PC-3 (cell line): ENCODE measurements around the gene LTF. TPM values are rescaled to one million over a fixed set of nuclear protein-coding genes. Genes with fewer than 3 reads are reported as not detected.

Experiments used
- ATAC-seq: fragments of 200-7000 bp; cut with Tn5 transposase; 2 replicates; pipeline ENCODE4 v1.9.1; 2020; ENCODE audit warnings: mild to moderate bottlenecking, moderate library complexity
- BruUV-seq: library from RNA; stranded (reverse); fragments of 400-500 nt; replicated peaks from 2 replicates; lab custom pipeline; 2021; lab: Mats Ljungman, UMichigan
- CTCF ChIA-PET: fragments of 300-600 bp; sonication (Branson Sonifier 250); formaldehyde crosslinking; loops from one replicate; lab custom pipeline; 2022; ENCODE audit warnings: antibody characterized with exemption; lab: Charles Lee
- POLR2A ChIA-PET: fragments of 300-600 bp; sonication (Branson Sonifier 250); formaldehyde crosslinking; loops from one replicate; lab custom pipeline; 2022; ENCODE audit warnings: antibody characterized with exemption; ENCODE audit not compliant: unreplicated experiment; lab: Charles Lee
- DNase-seq: peaks from one replicate; pipeline ENCODE4 v3.0.0-alpha.2; 2015
- H2AFZ ChIP-seq: fragments of 300-600 bp; sonication (generic); 2 replicates; pipeline ENCODE4 v1.6.0; 2016; ENCODE audit warnings: antibody characterized with exemption, low read length
- H3F3A ChIP-seq: fragments of 300-600 bp; sonication (generic); one replicate; pipeline ENCODE4 v1.6.0; 2017; ENCODE audit warnings: antibody characterized with exemption, low read length, control low read depth, mild to moderate bottlenecking; ENCODE audit not compliant: unreplicated experiment
- H3K27ac ChIP-seq: fragments of 300-600 bp; sonication (generic); 2 replicates; pipeline ENCODE4 v1.5.1; 2016; ENCODE audit warnings: mild to moderate bottlenecking, low read length
- H3K27me3 ChIP-seq: fragments of 300-600 bp; sonication (generic); 2 replicates; pipeline ENCODE4 v1.6.1; 2016; ENCODE audit warnings: low read length, mixed read lengths
- H3K36me3 ChIP-seq: fragments of 300-600 bp; sonication (generic); 2 replicates; pipeline ENCODE4 v1.6.1; 2016; ENCODE audit warnings: low read depth, mixed run types, low read length, mixed read lengths
- H3K4me1 ChIP-seq: fragments of 300-600 bp; sonication (generic); 2 replicates; pipeline ENCODE4 v1.5.1; 2016; ENCODE audit warnings: low read length; ENCODE audit not compliant: insufficient read depth
- H3K4me2 ChIP-seq: fragments of 300-600 bp; sonication (generic); 2 replicates; pipeline ENCODE4 v1.6.0; 2016; ENCODE audit warnings: low read length
- H3K4me3 ChIP-seq: fragments of 300-600 bp; sonication (generic); 2 replicates; pipeline ENCODE4 v1.5.1; 2016; ENCODE audit warnings: mild to moderate bottlenecking, low read length, mixed read lengths
- H3K79me2 ChIP-seq: fragments of 300-600 bp; sonication (generic); 2 replicates; pipeline ENCODE4 v1.6.1; 2017; ENCODE audit warnings: low read length, mixed read lengths
- H3K9ac ChIP-seq: fragments of 300-600 bp; sonication (generic); 2 replicates; pipeline ENCODE4 v1.6.0; 2016; ENCODE audit warnings: mild to moderate bottlenecking, low read length
- H3K9me2 ChIP-seq: fragments of 300-600 bp; sonication (generic); replicated peaks from 2 replicates; pipeline ENCODE4 v1.6.1; 2016; ENCODE audit warnings: mixed run types, low read length, mixed read lengths
- H3K9me3 ChIP-seq: fragments of 300-600 bp; sonication (generic); 2 replicates; pipeline ENCODE4 v1.6.1; 2016; ENCODE audit warnings: low read length, mixed read lengths
- H4K20me1 ChIP-seq: fragments of 300-600 bp; sonication (generic); 2 replicates; pipeline ENCODE4 v1.6.1; 2016; ENCODE audit warnings: low read length, mixed read lengths
- EZH2 ChIP-seq: fragments of 300-600 bp; sonication (generic); IDR thresholded peaks from one replicate; pipeline ENCODE4 v1.6.1; 2017; ENCODE audit warnings: antibody characterized with exemption, mild to moderate bottlenecking, low read length; ENCODE audit not compliant: unreplicated experiment
- EZH2phosphoT487 ChIP-seq: fragments of 300-600 bp; sonication (generic); IDR thresholded peaks from 2 replicates; pipeline ENCODE4 v1.6.1; 2018; ENCODE audit warnings: mild to moderate bottlenecking, antibody characterized with exemption, low read length, borderline replicate concordance
- intact Hi-C: fragments of 100-400 bp; cut with micrococcal nuclease; formaldehyde crosslinking; loops from 2 replicates; pipeline ENCODE4 v1.9.0; 2023
- total RNA-seq: library from RNA; depleted of rRNA; stranded (reverse); fragments of >200 nt; gene quantifications from 2 replicates; pipeline ENCODE4 v1.2.3, GENCODE V29; 2014
- TF ChIP-seq, protein P1 (sequence below): fragments of 300-600 bp; sonication (generic); conservative IDR thresholded peaks from 2 replicates; pipeline ENCODE4 v1.5.1; 2017; ENCODE audit warnings: antibody characterized with exemption, low read depth, mild to moderate bottlenecking, low read length

Gene LTF
- total RNA-seq, 1 experiment from 2014 or later = not detected

- no TSS peak for BruUV-seq
- no peaks in the 10 kb centered on the region for H3K27me3 ChIP-seq
- H3K9me3 ChIP-seq = no peaks in the 10 kb centered on the region
- no peaks in the 10 kb centered on the region for H4K20me1 ChIP-seq
- CTCF ChIA-PET = interaction anchor here (0.6 kb wide), 1 partner anchor 18 kb away, joined by 3 read pairs; no protein-coding TSS in a partner anchor
- no peak overlapping the region for H2AFZ ChIP-seq
- no peaks in the 10 kb centered on the region for H3K4me1 ChIP-seq
- ATAC-seq (peak; percentile 37; the same call in 1 of the 2 replicates), DNase-seq (no peak)
- intact Hi-C loops = no loop called here
- no peak overlapping the region for H3K9ac ChIP-seq
- H3K9me2 ChIP-seq = no peaks in the 10 kb centered on the region
- H3K36me3 ChIP-seq = no peaks in the 10 kb centered on the region
- TF ChIP-seq EZH2 (no peak), EZH2phosphoT487 (no peak)
- TF ChIP-seq, protein P1, sequence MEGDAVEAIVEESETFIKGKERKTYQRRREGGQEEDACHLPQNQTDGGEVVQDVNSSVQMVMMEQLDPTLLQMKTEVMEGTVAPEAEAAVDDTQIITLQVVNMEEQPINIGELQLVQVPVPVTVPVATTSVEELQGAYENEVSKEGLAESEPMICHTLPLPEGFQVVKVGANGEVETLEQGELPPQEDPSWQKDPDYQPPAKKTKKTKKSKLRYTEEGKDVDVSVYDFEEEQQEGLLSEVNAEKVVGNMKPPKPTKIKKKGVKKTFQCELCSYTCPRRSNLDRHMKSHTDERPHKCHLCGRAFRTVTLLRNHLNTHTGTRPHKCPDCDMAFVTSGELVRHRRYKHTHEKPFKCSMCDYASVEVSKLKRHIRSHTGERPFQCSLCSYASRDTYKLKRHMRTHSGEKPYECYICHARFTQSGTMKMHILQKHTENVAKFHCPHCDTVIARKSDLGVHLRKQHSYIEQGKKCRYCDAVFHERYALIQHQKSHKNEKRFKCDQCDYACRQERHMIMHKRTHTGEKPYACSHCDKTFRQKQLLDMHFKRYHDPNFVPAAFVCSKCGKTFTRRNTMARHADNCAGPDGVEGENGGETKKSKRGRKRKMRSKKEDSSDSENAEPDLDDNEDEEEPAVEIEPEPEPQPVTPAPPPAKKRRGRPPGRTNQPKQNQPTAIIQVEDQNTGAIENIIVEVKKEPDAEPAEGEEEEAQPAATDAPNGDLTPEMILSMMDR = no peak
- no peak overlapping the region for H3K27ac ChIP-seq
- no peaks in the 10 kb centered on the region for H3K79me2 ChIP-seq
- POLR2A ChIA-PET = no interaction called here
- H3K4me2 ChIP-seq = no peak overlapping the region
- no peak overlapping the region for H3K4me3 ChIP-seq
- no peaks in the 10 kb centered on the region for H3F3A ChIP-seq
Observed at GRCh38 chr3:46447228-46447985, 17.3 kb downstream of the LTF start.

- ATAC-seq (no peak), DNase-seq (no peak)
- no TSS peak for BruUV-seq
- Histone ChIP-seq H3K27ac (no peak overlapping the region), H3K36me3 (no peaks in the 10 kb centered on the region), H4K20me1 (no peaks in the 10 kb centered on the region), H3K79me2 (no peaks in the 10 kb centered on the region), H3K27me3 (no peaks in the 10 kb centered on the region), H3F3A (no peaks in the 10 kb centered on the region), H3K4me1 (no peaks in the 10 kb centered on the region), H3K9me2 (no peaks in the 10 kb centered on the region), H3K4me3 (no peak overlapping the region), H3K9ac (no peak overlapping the region), H2AFZ (no peak overlapping the region), H3K4me2 (no peak overlapping the region), H3K9me3 (no peaks in the 10 kb centered on the region)
- intact Hi-C loops = no loop called here
- ChIA-PET CTCF (no interaction called here), POLR2A (no interaction called here)
- TF ChIP-seq EZH2phosphoT487 (no peak), EZH2 (no peak)
- TF ChIP-seq, protein P1 = no peak
Observed at GRCh38 chr3:46442576-46443530, 21.9 kb downstream of the LTF start.
